ELR (cell line): ENCODE data around the gene FLT3.
"Not testable (repeated sequence)": the region's sequence is repeated elsewhere in the genome, so short reads cannot be mapped to it uniquely, and the experiment has no call there.

ENCODE experiments used
- DNase-seq: peaks from one replicate; pipeline ENCODE4 v3.0.0-alpha.2; 2015; ENCODE audit warnings: low read depth

FLT3 gene

GRCh38 chr13:28099396-28100149, 803 bp downstream of the FLT3 start:
- no peak for DNase-seq

GRCh38 chr13:28097503-28097902, 2.9 kb downstream of the FLT3 start:
- peak; percentile 9 for DNase-seq

GRCh38 chr13:28094306-28094705, 6.1 kb downstream of the FLT3 start:
- no peak for DNase-seq

GRCh38 chr13:28093881-28094280, 6.5 kb downstream of the FLT3 start:
- DNase-seq: no peak

- DNase-seq: no peak
These were observed 7.9 kb downstream of the FLT3 start for GRCh38 chr13:28092431-28092830.

GRCh38 chr13:28089065-28089464, 11.3 kb downstream of the FLT3 start:
- no peak for DNase-seq

GRCh38 chr13:28077820-28078219, 22.6 kb downstream of the FLT3 start:
- DNase-seq: not testable (repeated sequence)

GRCh38 chr13:28077231-28077630, 23.1 kb downstream of the FLT3 start:
- DNase-seq: no peak

GRCh38 chr13:28071424-28071823, 29.0 kb downstream of the FLT3 start:
- no peak for DNase-seq

GRCh38 chr13:28067491-28067890, 32.9 kb downstream of the FLT3 start:
- DNase-seq: no peak

- peak; percentile 55 for DNase-seq
These were observed 41.3 kb downstream of the FLT3 start for GRCh38 chr13:28058866-28059613.

- no peak for DNase-seq
These were observed 43.2 kb downstream of the FLT3 start for GRCh38 chr13:28056970-28057712.

- DNase-seq: no peak
These were observed 44.0 kb downstream of the FLT3 start for GRCh38 chr13:28056426-28056825.

GRCh38 chr13:28055357-28055756, 45.0 kb downstream of the FLT3 start:
- DNase-seq: no peak

- no peak for DNase-seq
These were observed 47.4 kb downstream of the FLT3 start for GRCh38 chr13:28052945-28053344.

- DNase-seq: no peak
These were observed 50.2 kb downstream of the FLT3 start for GRCh38 chr13:28049880-28050875.

GRCh38 chr13:28049215-28049614, 51.2 kb downstream of the FLT3 start:
- no peak for DNase-seq

GRCh38 chr13:28048768-28049167, 51.6 kb downstream of the FLT3 start:
- no peak for DNase-seq

GRCh38 chr13:28047757-28048388, 52.5 kb downstream of the FLT3 start:
- peak; percentile 72 for DNase-seq

GRCh38 chr13:28046981-28047380, 53.4 kb downstream of the FLT3 start:
- DNase-seq: peak; percentile 68

- no peak for DNase-seq
These were observed 54.5 kb downstream of the FLT3 start for GRCh38 chr13:28045861-28046260.
